Measurements from ENCODE around the gene SUCLG2. TPM values are rescaled to one million over a fixed set of nuclear protein-coding genes. Genes with fewer than 3 reads are reported as not detected.
A peak's percentile ranks its signal among the peaks of the same experiment; 100 is the strongest.

SUCLG2 gene
- polyA plus RNA-seq, 2 of the 4 experiments (the other 2 are of a cell fraction), result 39.8 to 61.3 TPM

DNA sequence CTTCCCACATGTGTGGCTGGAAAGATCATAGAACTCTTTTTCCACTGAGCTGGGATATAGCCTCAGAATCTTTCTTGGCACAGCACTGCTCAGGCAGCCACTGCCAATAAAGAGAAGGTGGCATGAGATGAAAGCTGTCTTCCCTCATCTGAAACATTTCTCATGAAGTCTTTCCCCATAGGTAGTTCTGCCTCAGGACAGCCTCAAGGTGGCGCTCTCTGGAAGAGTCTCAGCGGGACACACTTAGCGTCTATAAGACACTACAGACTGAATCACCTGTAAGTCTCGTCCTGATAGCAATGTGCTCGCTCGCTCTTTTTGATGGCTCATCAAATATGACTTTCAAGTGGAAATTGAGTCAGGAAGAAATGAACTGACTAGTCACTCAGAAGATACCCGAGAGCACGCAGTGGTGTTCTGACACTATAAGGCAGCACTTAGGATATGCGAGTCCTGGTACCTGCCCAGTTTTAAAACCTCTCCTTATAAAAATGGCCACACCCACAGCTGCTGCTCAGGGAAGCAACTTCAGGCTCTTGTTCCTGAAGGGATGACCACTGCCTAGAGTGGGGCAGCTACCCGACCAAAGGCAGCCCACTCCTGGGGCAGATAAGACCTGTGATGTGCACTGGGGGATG, 269.5 kb downstream of the SUCLG2 start:
- peak; percentile 47 to 83; a peak in 5 of 6 replicates for ATAC-seq
- no peaks in the 10 kb centered on the region for H3K9me3 ChIP-seq
- no peak overlapping the region for H3K4me2 ChIP-seq
- ChIA-PET POLR2A (no interaction called here), CTCF (interaction anchor here (0.6 to 2.0 kb wide), 5 partner anchors 24 to 1492 kb away, joined by 3 to 6 read pairs (median 3); no protein-coding TSS in a partner anchor)
- TF ChIP-seq, protein P1, sequence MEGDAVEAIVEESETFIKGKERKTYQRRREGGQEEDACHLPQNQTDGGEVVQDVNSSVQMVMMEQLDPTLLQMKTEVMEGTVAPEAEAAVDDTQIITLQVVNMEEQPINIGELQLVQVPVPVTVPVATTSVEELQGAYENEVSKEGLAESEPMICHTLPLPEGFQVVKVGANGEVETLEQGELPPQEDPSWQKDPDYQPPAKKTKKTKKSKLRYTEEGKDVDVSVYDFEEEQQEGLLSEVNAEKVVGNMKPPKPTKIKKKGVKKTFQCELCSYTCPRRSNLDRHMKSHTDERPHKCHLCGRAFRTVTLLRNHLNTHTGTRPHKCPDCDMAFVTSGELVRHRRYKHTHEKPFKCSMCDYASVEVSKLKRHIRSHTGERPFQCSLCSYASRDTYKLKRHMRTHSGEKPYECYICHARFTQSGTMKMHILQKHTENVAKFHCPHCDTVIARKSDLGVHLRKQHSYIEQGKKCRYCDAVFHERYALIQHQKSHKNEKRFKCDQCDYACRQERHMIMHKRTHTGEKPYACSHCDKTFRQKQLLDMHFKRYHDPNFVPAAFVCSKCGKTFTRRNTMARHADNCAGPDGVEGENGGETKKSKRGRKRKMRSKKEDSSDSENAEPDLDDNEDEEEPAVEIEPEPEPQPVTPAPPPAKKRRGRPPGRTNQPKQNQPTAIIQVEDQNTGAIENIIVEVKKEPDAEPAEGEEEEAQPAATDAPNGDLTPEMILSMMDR (IDR thresholded peaks at IDR 0.05), result peak; percentile 34
- TF ChIP-seq TFCP2L1 (CRISPR knock-in tag; IDR thresholded peaks at IDR 0.05) (no peak), MAFK (IDR thresholded peaks at IDR 0.05; ENCODE audit: partially characterized antibody) (peak; percentile 46), RAD21 (conservative IDR thresholded peaks at IDR 0.05 in 1 of 2, IDR thresholded peaks at IDR 0.05 in 1 of 2) (peak in 1 of 2 experiments; percentile 47; a peak in 3 of 5 replicates)
- peak; percentile 6 to 57 for DNase-seq (ENCODE audit: low read depth in 1 of 2, low spot score in 1 of 2)
- H3K4me3 ChIP-seq, result no peak overlapping the region
- 0 out of 3 replicates have a peak, but pooled peaks cover 10% of the 10 kb centered on the region for H3K4me1 ChIP-seq
- no peak overlapping the region for H3K27ac ChIP-seq
- 81% methylated on average over 10 of the region's 10 CpGs for WGBS (ENCODE audit: missing lambda C conversion rate)
- no peak for FAIRE-seq

DNA sequence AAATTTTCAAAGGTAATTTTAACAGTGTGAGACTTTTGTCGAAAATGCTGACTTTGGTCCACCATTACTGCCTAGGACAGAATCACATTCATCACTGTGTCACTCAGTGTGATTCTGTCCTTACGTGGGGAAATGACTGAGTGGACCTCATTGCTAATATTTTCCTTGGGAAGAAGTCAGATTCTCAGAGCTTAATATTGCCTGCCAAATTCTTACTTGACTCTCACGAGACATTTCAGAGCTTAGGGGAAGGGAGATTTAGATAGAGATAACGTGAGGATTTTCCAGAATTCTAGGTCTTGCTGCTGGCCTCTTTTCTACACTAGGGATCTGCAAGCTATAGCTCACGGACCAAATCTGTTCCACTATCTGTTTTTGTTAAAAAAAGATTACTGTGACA, 270.4 kb downstream of the SUCLG2 start:
- TF ChIP-seq ESRRA (IDR thresholded peaks at IDR 0.05; ENCODE audit: borderline replicate concordance, low read length) (no peak), MAZ (IDR thresholded peaks at IDR 0.05; ENCODE audit: borderline replicate concordance, low read depth, low read length) (no peak), USF2 (IDR thresholded peaks at IDR 0.05) (no peak), CHD4 (IDR thresholded peaks at IDR 0.05; ENCODE audit: borderline replicate concordance) (no peak), HMGXB4 (CRISPR knock-in tag; IDR thresholded peaks at IDR 0.05; ENCODE audit: borderline replicate concordance) (no peak), RNF2 (IDR thresholded peaks at IDR 0.05; ENCODE audit: borderline replicate concordance, low read depth) (no peak), HEYL (CRISPR knock-in tag; IDR thresholded peaks at IDR 0.05) (no peak), BCL3 (IDR thresholded peaks at IDR 0.05) (no peak), EHMT2 (IDR thresholded peaks at IDR 0.05; ENCODE audit: low read depth) (no peak), CBX2 (IDR thresholded peaks at IDR 0.05; ENCODE audit: borderline replicate concordance, low read depth) (no peak), KDM5A (IDR thresholded peaks at IDR 0.05) (no peak), KDM1A (IDR thresholded peaks at IDR 0.05; ENCODE audit: low read depth) (no peak), SMC3 (IDR thresholded peaks at IDR 0.05) (no peak), ZFP36 (IDR thresholded peaks at IDR 0.05; ENCODE audit: borderline replicate concordance, partially characterized antibody) (no peak)
- TF ChIP-seq, protein P2, sequence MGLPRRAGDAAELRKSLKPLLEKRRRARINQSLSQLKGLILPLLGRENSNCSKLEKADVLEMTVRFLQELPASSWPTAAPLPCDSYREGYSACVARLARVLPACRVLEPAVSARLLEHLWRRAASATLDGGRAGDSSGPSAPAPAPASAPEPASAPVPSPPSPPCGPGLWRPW (IDR thresholded peaks at IDR 0.05), result no peak
- TF ChIP-seq, protein P3, sequence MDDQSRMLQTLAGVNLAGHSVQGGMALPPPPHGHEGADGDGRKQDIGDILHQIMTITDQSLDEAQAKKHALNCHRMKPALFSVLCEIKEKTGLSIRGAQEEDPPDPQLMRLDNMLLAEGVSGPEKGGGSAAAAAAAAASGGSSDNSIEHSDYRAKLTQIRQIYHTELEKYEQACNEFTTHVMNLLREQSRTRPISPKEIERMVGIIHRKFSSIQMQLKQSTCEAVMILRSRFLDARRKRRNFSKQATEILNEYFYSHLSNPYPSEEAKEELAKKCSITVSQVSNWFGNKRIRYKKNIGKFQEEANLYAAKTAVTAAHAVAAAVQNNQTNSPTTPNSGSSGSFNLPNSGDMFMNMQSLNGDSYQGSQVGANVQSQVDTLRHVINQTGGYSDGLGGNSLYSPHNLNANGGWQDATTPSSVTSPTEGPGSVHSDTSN (IDR thresholded peaks at IDR 0.05), result no peak
- TF ChIP-seq, protein P1 (IDR thresholded peaks at IDR 0.05), result no peak
- Histone ChIP-seq H3K4me2 (no peak overlapping the region), H3K27ac (no peak overlapping the region), H3K9me3 (no peaks in the 10 kb centered on the region), H3K4me1 (0 out of 3 replicates have a peak, but pooled peaks cover 10% of the 10 kb centered on the region), H3K4me3 (no peak overlapping the region)
- no peak for FAIRE-seq
- no peak for DNase-seq (ENCODE audit: low read depth in 1 of 2, low spot score in 1 of 2)
- ChIA-PET CTCF (interaction anchor here (0.6 to 2.0 kb wide), 4 partner anchors 25 to 633 kb away, joined by 3 to 6 read pairs (median 4); no protein-coding TSS in a partner anchor), POLR2A (no interaction called here)
- 85% methylated on average over 5 of the region's 5 CpGs for WGBS (ENCODE audit: missing lambda C conversion rate)
- no peak for ATAC-seq
